HG03439 (cell line): ENCODE measurements around the gene ELP4.

Experiments
- ATAC-seq: cut with Tn5 transposase; IDR thresholded peaks from one replicate; pipeline ENCODE4 v1.9.1; 2021; ENCODE audit warnings: mild to moderate bottlenecking, moderate library complexity; ENCODE audit not compliant: unreplicated experiment

The ELP4 gene

GRCh38 chr11:31768749-31769640 is 259.4 kb downstream of the ELP4 start:
- no peak for ATAC-seq

GRCh38 chr11:31770011-31770700 is 260.6 kb downstream of the ELP4 start:
- no peak for ATAC-seq

GRCh38 chr11:31772412-31772811 is 262.8 kb downstream of the ELP4 start:
- no peak for ATAC-seq

GRCh38 chr11:31779374-31779791 is 269.8 kb downstream of the ELP4 start:
- no peak for ATAC-seq

- no peak for ATAC-seq
Observed at GRCh38 chr11:31780078-31780477, 270.5 kb downstream of the ELP4 start.

- ATAC-seq, result no peak
Observed at GRCh38 chr11:31780480-31780971, 271.0 kb downstream of the ELP4 start.

- ATAC-seq, result no peak
Observed at GRCh38 chr11:31782257-31782656, 272.7 kb downstream of the ELP4 start.

GRCh38 chr11:31783252-31783651 is 273.7 kb downstream of the ELP4 start:
- no peak for ATAC-seq

GRCh38 chr11:31784611-31785010 is 275.0 kb downstream of the ELP4 start:
- ATAC-seq, result no peak

- no peak for ATAC-seq
Observed at GRCh38 chr11:31786996-31787685, 277.6 kb downstream of the ELP4 start.

GRCh38 chr11:31788085-31788484 is 278.5 kb downstream of the ELP4 start:
- ATAC-seq, result no peak

- ATAC-seq, result no peak
Observed at GRCh38 chr11:31790649-31791048, 281.1 kb downstream of the ELP4 start.

GRCh38 chr11:31792036-31792435 is 282.5 kb downstream of the ELP4 start:
- no peak for ATAC-seq

GRCh38 chr11:31792456-31792855 is 282.9 kb downstream of the ELP4 start:
- no peak for ATAC-seq

- no peak for ATAC-seq
Observed at GRCh38 chr11:31793264-31793663, 283.7 kb downstream of the ELP4 start.

GRCh38 chr11:31794548-31794947 is 285.0 kb downstream of the ELP4 start:
- no peak for ATAC-seq

- no peak for ATAC-seq
Observed at GRCh38 chr11:31795706-31796498, 286.3 kb downstream of the ELP4 start.

GRCh38 chr11:31796499-31797189 is 287.1 kb downstream of the ELP4 start:
- ATAC-seq, result no peak

GRCh38 chr11:31797190-31798056 is 287.9 kb downstream of the ELP4 start:
- ATAC-seq, result no peak
